Fibroblast of pulmonary artery (primary cell): ENCODE results near the gene TPPP3.
A peak's percentile ranks its signal among the peaks of the same experiment; 100 is the strongest.

Experiments
- DNase-seq: peaks from one replicate; pipeline ENCODE4 v3.0.0-alpha.2; 2010; ENCODE audit warnings: low read depth
- H3K4me3 ChIP-seq: replicated peaks from 2 replicates; pipeline ENCODE4 v1.5.1; 2011; ENCODE audit warnings: low read depth, mild to moderate bottlenecking, control low read depth, low read length, moderate library complexity
- TF ChIP-seq, protein P1 (sequence below): IDR thresholded peaks from 2 replicates; pipeline ENCODE4 v1.5.1; 2011; ENCODE audit warnings: mild to moderate bottlenecking, control low read depth, low read length, inconsistent platforms; ENCODE audit errors: missing control alignments

TPPP3 gene

DNA sequence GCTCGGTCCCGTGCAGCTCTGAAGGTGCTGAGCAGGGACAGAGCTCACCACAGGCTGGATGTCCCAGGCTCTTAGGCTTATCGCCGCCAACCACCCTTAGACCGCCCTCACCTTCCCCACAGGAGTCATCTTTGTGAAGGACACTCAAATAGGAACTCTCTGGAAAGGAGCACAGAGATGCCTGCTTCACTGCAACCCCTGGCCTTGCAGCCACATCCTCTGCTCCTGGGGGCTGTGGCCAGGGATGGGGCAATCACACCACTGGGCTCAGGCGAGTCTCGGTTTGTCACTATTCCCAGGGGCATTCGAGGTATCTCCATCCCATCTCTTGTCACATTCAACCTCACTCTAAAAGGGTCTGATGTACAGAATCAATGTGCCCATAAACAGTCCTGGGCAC lies 12.0 kb upstream of the TPPP3 start:
- no peak overlapping the region for H3K4me3 ChIP-seq
- DNase-seq: no peak
- TF ChIP-seq, protein P1, sequence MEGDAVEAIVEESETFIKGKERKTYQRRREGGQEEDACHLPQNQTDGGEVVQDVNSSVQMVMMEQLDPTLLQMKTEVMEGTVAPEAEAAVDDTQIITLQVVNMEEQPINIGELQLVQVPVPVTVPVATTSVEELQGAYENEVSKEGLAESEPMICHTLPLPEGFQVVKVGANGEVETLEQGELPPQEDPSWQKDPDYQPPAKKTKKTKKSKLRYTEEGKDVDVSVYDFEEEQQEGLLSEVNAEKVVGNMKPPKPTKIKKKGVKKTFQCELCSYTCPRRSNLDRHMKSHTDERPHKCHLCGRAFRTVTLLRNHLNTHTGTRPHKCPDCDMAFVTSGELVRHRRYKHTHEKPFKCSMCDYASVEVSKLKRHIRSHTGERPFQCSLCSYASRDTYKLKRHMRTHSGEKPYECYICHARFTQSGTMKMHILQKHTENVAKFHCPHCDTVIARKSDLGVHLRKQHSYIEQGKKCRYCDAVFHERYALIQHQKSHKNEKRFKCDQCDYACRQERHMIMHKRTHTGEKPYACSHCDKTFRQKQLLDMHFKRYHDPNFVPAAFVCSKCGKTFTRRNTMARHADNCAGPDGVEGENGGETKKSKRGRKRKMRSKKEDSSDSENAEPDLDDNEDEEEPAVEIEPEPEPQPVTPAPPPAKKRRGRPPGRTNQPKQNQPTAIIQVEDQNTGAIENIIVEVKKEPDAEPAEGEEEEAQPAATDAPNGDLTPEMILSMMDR: no peak

DNA sequence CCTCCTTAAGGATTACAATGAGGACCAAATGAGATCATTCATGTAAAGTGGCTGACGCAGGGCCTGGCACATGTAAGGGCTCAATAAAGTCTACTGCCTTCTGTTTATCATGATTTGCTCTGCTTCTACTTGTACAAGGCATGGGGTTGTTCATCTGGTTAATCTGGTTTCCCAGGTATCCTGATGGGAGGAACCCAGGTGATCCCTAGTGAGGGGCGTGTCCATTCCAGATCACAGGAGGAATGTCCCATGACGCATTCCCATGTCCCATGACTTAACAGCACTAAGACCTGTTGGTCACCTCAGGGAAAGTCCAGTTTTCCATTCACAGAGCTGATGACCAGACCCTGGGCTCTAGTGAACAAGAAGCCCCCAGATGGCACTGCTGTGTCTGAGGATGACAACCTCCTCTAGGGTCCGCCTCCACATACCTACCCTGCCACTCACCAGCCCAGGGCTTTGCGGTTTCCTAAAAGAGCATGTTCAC lies 11.5 kb upstream of the TPPP3 start:
- no peak overlapping the region for H3K4me3 ChIP-seq
- TF ChIP-seq, protein P1: no peak
- DNase-seq: no peak

DNA sequence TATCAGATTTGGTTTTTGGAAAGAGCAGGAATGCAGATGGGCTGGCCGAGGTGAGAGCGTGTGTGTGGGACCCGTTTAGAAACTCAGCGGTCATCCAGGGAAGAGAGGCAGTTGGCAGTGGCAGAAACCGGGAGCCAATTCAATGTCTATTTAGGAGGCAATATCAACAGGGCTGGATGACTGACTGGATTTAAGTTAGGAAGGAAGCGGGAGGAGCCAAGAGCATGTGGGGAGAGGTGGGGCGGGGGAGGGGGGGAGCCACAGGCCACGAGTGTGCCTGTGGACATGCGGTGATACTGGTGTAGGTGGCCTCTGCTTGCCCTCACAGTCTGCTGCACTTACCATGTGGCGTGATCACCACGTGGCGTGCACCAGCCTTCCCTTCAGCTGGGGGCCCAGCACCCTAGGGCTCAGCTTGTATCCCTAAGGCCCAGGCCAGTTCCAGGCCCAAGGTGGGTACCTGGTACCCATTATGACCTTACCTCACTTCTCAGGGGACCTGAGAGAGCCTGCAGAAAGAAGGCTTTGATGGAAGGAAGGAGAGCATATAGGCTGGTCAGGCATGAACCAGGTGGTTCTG lies 10.8 kb upstream of the TPPP3 start:
- DNase-seq: no peak
- TF ChIP-seq, protein P1: no peak
- H3K4me3 ChIP-seq: no peak overlapping the region

DNA sequence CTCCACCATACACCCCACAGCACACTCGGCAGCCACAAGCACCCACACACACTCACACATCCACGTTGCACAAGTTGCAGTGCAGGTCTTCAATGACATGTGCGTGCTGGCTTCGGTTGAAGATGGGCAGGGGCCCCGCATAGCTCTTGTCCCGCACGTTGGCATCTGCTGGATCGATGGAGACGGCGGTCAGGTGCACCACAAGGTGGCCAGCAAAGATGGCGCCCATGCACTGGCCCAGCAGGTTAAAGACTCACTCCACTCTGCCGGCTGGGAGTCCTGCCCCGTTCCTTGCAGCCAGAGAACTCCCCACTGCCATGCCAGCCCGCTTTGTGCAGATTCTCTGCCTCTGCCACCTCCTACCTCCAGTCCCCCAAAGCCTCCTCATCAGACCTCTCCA lies 7.6 kb upstream of the TPPP3 start:
- TF ChIP-seq, protein P1: no peak
- no peak overlapping the region for H3K4me3 ChIP-seq
- DNase-seq: no peak

DNA sequence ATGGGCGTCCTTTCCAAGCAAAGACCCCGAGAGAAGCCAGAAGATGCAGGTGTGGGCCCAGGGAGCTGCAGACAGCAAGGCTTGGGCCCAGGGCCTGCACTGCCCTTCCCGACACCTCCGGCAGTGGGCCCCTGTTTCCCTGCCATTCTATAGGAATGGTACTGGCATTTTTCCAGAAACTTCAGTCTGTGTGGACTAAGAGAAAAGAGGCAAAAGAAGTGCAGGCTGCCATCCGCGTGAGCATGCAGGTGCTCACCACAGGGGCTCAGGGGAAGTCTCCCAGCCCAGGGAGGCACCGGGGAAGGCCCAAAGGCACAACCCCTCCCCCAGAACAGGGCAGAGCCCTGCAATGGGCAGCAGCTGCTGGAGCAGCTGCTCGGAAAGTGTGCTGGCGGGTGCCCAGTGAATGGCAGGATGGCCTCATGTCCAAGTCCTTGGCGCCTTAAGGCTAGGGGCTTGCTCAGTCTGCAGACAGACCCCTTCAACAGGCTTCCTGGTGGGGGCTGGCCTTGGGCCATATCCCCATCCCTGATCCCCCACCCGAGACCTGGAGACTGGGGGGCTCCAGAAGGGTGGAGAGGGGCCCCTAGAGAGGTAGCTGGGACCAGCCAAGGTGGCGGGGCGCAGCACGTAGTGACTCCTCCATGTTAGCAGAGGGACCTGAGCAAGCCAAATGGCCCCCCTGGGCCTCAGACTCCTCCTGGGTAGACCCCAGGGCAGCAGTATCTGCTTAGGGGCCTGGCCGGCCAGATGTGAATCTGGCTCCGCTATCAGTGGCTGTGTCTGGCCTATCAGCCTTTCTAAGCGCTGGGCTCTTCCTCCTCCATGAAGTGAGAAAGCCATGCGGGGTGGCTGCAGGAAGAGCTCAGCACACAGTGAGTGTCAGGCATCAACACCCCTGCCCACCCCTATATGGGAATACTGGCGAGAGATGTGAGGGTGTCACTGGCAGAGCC lies 6.7 kb upstream of the TPPP3 start:
- DNase-seq: no peak
- TF ChIP-seq, protein P1: no peak
- H3K4me3 ChIP-seq: no peak overlapping the region

DNA sequence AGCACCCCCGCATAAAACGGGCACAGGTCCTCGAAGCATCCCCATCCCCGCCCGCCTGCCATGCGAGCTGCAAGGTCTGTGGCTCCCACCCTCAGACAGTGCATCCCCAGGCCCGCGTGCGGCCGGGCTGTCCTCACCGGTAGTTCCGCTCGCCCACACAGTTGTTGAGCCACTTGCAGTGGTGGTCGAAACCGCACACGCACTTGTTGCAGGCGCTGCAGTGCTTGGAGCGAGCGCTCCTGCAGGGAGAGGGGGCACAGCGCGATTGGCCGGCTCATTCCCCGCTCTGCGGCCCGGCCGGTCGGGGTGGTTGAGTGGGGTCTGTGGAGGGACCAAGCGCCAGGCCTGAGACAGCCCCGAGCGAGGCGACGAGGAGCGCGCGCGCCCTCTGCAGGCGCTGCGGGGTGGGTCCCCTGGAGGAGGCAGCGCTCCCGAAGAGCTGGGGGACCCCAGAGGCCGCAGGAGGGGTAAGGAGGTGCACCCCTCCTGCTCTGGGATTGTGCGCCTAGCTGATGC lies 6.0 kb upstream of the TPPP3 start:
- no peak for DNase-seq
- no peak overlapping the region for H3K4me3 ChIP-seq
- TF ChIP-seq, protein P1: peak; percentile 57
